Body of pancreas (tissue), 4 donors: Measurements from ENCODE around the gene AKAP6.

Experiments used
- POLR2A ChIP-seq, 3 donors: fragments of 450-650 bp; IDR thresholded peaks; one replicate each; pipeline ENCODE4 v1.6.1; 2016; ENCODE audit warnings: antibody characterized with exemption in 3 of 3, mild to moderate bottlenecking in 2 of 3
- TF ChIP-seq, protein P1 (sequence below), 7 experiments: fragments of 450-650 bp in 4 of 7; fragments of 200-600 bp in 3 of 7; sonication (generic) in 3 of 7; IDR thresholded peaks; one replicate each; pipeline ENCODE4 v1.5.1; 2016 to 2019; ENCODE audit warnings: antibody characterized with exemption in 7 of 7

- TF ChIP-seq, protein P1, sequence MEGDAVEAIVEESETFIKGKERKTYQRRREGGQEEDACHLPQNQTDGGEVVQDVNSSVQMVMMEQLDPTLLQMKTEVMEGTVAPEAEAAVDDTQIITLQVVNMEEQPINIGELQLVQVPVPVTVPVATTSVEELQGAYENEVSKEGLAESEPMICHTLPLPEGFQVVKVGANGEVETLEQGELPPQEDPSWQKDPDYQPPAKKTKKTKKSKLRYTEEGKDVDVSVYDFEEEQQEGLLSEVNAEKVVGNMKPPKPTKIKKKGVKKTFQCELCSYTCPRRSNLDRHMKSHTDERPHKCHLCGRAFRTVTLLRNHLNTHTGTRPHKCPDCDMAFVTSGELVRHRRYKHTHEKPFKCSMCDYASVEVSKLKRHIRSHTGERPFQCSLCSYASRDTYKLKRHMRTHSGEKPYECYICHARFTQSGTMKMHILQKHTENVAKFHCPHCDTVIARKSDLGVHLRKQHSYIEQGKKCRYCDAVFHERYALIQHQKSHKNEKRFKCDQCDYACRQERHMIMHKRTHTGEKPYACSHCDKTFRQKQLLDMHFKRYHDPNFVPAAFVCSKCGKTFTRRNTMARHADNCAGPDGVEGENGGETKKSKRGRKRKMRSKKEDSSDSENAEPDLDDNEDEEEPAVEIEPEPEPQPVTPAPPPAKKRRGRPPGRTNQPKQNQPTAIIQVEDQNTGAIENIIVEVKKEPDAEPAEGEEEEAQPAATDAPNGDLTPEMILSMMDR (IDR thresholded peaks at IDR 0.05), result no peak
- no peak for TF ChIP-seq POLR2A (IDR thresholded peaks at IDR 0.05)
Measured at GRCh38 chr14:32537166-32537565, 208.1 kb downstream of the AKAP6 start.
